ENCODE results near the gene SPCS1.
"Not testable (repeated sequence)": the region's sequence is repeated elsewhere in the genome, so short reads cannot be mapped to it uniquely, and the experiment has no call there.

Gene SPCS1

GRCh38 chr3:52705688-52706686, at the start of gene SPCS1, which contains the start of gene GLT8D1:
Gene SPCS1 (plus strand): TSS chr3:52706106. CDS start chr3:52706247, 141 bp downstream.
Gene GLT8D1 (minus strand): TSS chr3:52705791. CDS start chr3:52700460, 5,331 bp downstream.
- H3K9me3 ChIP-seq (ENCODE audit: control insufficient read depth, insufficient read depth, low read length), result no peaks in the 10 kb centered on the region

GRCh38 chr3:52660046-52660445, 45.9 kb upstream of the SPCS1 start:
- Histone ChIP-seq H3K27me3 (ENCODE audit: control insufficient read depth, insufficient read depth, low read length) (no peaks in the 10 kb centered on the region), H3K4me1 (ENCODE audit: control insufficient read depth, insufficient read depth, low read length) (no peaks in the 10 kb centered on the region), H3K9ac (ENCODE audit: low read depth, low read length) (no peak overlapping the region), H3K9me3 (ENCODE audit: control insufficient read depth, insufficient read depth, low read length) (no peaks in the 10 kb centered on the region), H3K4me3 (ENCODE audit: low read depth, low read length) (no peak overlapping the region), H3K36me3 (ENCODE audit: control insufficient read depth, insufficient read depth, low read length) (peaks cover 18% of the 10 kb centered on the region)

More at GRCh38 chr3:52705688-52706686, at the start of gene SPCS1, which contains the start of gene GLT8D1:
- Histone ChIP-seq H3K4me1 (ENCODE audit: control insufficient read depth, insufficient read depth, low read length) (no peaks in the 10 kb centered on the region), H3K36me3 (ENCODE audit: control insufficient read depth, insufficient read depth, low read length) (no peaks in the 10 kb centered on the region), H3K9ac (ENCODE audit: low read depth, low read length) (peak within 1 kb of the TSS; percentile 91), H3K27me3 (ENCODE audit: control insufficient read depth, insufficient read depth, low read length) (no peaks in the 10 kb centered on the region), H3K4me3 (ENCODE audit: low read depth, low read length) (peak within 1 kb of the TSS; percentile 98)

DNA sequence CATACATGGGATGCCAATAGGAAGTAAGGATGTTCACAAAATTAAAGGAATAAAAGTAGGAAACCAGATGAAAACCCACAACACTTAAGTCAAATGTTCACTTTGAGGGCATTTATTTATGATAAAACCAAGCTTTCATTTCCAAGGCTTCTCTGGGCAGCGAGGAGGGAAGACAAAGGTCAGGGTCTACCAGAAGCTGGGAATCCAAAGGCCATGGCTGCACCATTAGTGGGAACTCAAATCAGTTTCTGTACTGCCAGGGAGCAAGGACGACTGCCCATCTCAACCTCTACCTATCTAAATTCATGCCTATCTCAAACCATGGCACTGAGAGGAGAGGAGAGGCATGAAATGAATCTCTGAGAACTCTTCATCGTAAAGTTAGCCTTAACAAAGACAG, 42.8 kb upstream of the SPCS1 start:
- Histone ChIP-seq H3K9me3 (ENCODE audit: control insufficient read depth, insufficient read depth, low read length) (no peaks in the 10 kb centered on the region), H3K4me3 (ENCODE audit: low read depth, low read length) (no peak overlapping the region), H3K27me3 (ENCODE audit: control insufficient read depth, insufficient read depth, low read length) (no peaks in the 10 kb centered on the region), H3K4me1 (ENCODE audit: control insufficient read depth, insufficient read depth, low read length) (no peaks in the 10 kb centered on the region), H3K9ac (ENCODE audit: low read depth, low read length) (no peak overlapping the region), H3K36me3 (ENCODE audit: control insufficient read depth, insufficient read depth, low read length) (peaks cover 14% of the 10 kb centered on the region)

- Histone ChIP-seq H3K27me3 (ENCODE audit: control insufficient read depth, insufficient read depth, low read length) (no peaks in the 10 kb centered on the region), H3K9ac (ENCODE audit: low read depth, low read length) (no peak overlapping the region), H3K4me3 (ENCODE audit: low read depth, low read length) (no peak overlapping the region), H3K9me3 (ENCODE audit: control insufficient read depth, insufficient read depth, low read length) (no peaks in the 10 kb centered on the region), H3K36me3 (ENCODE audit: control insufficient read depth, insufficient read depth, low read length) (no peaks in the 10 kb centered on the region), H3K4me1 (ENCODE audit: control insufficient read depth, insufficient read depth, low read length) (no peaks in the 10 kb centered on the region)
These were observed 35.0 kb upstream of the SPCS1 start for GRCh38 chr3:52670621-52671521.

DNA sequence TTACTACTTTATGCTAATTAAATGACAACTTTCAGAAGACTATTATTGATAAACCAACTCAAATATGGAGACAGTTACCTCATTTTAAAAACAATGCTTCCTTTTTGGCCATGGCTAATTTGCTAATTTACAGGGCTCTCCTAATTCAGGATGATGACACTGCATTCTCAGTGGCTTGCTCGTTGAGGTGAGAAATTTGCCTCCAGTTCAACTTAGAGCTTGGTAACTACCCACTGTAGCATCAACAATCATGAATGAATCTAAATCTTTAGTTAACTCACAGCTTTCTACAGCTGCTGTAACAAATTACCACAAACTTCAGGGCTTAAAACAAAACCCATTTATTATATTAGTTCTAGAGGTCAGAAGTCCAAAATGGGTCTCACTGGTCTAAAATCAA, 34.2 kb upstream of the SPCS1 start:
- Histone ChIP-seq H3K27me3 (ENCODE audit: control insufficient read depth, insufficient read depth, low read length) (no peaks in the 10 kb centered on the region), H3K9me3 (ENCODE audit: control insufficient read depth, insufficient read depth, low read length) (no peaks in the 10 kb centered on the region), H3K36me3 (ENCODE audit: control insufficient read depth, insufficient read depth, low read length) (no peaks in the 10 kb centered on the region), H3K4me3 (ENCODE audit: low read depth, low read length) (no peak overlapping the region), H3K9ac (ENCODE audit: low read depth, low read length) (no peak overlapping the region), H3K4me1 (ENCODE audit: control insufficient read depth, insufficient read depth, low read length) (no peaks in the 10 kb centered on the region)

- H3K9me3 ChIP-seq (ENCODE audit: control insufficient read depth, insufficient read depth, low read length); H3K36me3 ChIP-seq (ENCODE audit: control insufficient read depth, insufficient read depth, low read length); H3K4me1 ChIP-seq (ENCODE audit: control insufficient read depth, insufficient read depth, low read length); H3K4me3 ChIP-seq (ENCODE audit: low read depth, low read length); H3K9ac ChIP-seq (ENCODE audit: low read depth, low read length); H3K27me3 ChIP-seq (ENCODE audit: control insufficient read depth, insufficient read depth, low read length): not testable (repeated sequence)
These were observed 29.7 kb upstream of the SPCS1 start for GRCh38 chr3:52676201-52676600.

GRCh38 chr3:52678265-52679198, 27.4 kb upstream of the SPCS1 start:
- H3K9ac ChIP-seq (ENCODE audit: low read depth, low read length), result no peak overlapping the region
- peaks cover 8% of the 10 kb centered on the region for H3K36me3 ChIP-seq (ENCODE audit: control insufficient read depth, insufficient read depth, low read length)

GRCh38 chr3:52679199-52679538, 26.7 kb upstream of the SPCS1 start:
- no peak overlapping the region for H3K9ac ChIP-seq (ENCODE audit: low read depth, low read length)
- peaks cover 8% of the 10 kb centered on the region for H3K36me3 ChIP-seq (ENCODE audit: control insufficient read depth, insufficient read depth, low read length)
- no peaks in the 10 kb centered on the region for H3K27me3 ChIP-seq (ENCODE audit: control insufficient read depth, insufficient read depth, low read length)
- H3K4me1 ChIP-seq (ENCODE audit: control insufficient read depth, insufficient read depth, low read length), result peaks cover 3% of the 10 kb centered on the region
- H3K9me3 ChIP-seq (ENCODE audit: control insufficient read depth, insufficient read depth, low read length), result no peaks in the 10 kb centered on the region
- H3K4me3 ChIP-seq (ENCODE audit: low read depth, low read length), result no peak overlapping the region

More at GRCh38 chr3:52678265-52679198, 27.4 kb upstream of the SPCS1 start:
- H3K9me3 ChIP-seq (ENCODE audit: control insufficient read depth, insufficient read depth, low read length), result no peaks in the 10 kb centered on the region
- no peak overlapping the region for H3K4me3 ChIP-seq (ENCODE audit: low read depth, low read length)
- H3K4me1 ChIP-seq (ENCODE audit: control insufficient read depth, insufficient read depth, low read length), result peaks cover 3% of the 10 kb centered on the region
- H3K27me3 ChIP-seq (ENCODE audit: control insufficient read depth, insufficient read depth, low read length), result no peaks in the 10 kb centered on the region

DNA sequence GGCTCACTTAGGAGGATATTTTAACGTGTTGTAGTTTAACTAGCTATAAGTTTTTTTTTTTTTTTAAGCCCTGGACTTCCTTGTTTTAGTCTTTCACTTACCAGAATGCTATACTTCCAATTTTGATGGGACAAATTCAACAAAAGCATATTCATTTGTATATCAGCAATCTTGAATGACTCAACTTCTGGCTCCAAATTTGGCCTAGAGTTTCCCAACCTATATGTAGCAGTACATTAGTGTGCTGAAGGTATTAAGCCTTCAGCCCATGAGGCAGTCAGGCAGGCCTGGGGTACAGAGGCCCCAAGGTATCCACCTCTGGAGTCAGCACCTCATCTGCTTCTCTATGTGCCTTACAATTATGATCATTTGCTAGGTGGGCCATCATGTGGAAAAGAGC, 26.1 kb upstream of the SPCS1 start:
- Histone ChIP-seq H3K4me3 (ENCODE audit: low read depth, low read length) (no peak overlapping the region), H3K36me3 (ENCODE audit: control insufficient read depth, insufficient read depth, low read length) (peaks cover 8% of the 10 kb centered on the region), H3K9me3 (ENCODE audit: control insufficient read depth, insufficient read depth, low read length) (no peaks in the 10 kb centered on the region), H3K27me3 (ENCODE audit: control insufficient read depth, insufficient read depth, low read length) (no peaks in the 10 kb centered on the region), H3K4me1 (ENCODE audit: control insufficient read depth, insufficient read depth, low read length) (peaks cover 9% of the 10 kb centered on the region), H3K9ac (ENCODE audit: low read depth, low read length) (no peak overlapping the region)

- Histone ChIP-seq H3K27me3 (ENCODE audit: control insufficient read depth, insufficient read depth, low read length) (no peaks in the 10 kb centered on the region), H3K4me1 (ENCODE audit: control insufficient read depth, insufficient read depth, low read length) (peaks cover 10% of the 10 kb centered on the region), H3K9me3 (ENCODE audit: control insufficient read depth, insufficient read depth, low read length) (no peaks in the 10 kb centered on the region), H3K4me3 (ENCODE audit: low read depth, low read length) (no peak overlapping the region), H3K36me3 (ENCODE audit: control insufficient read depth, insufficient read depth, low read length) (peaks cover 11% of the 10 kb centered on the region), H3K9ac (ENCODE audit: low read depth, low read length) (peak overlapping the region; percentile 1)
These were observed 24.3 kb upstream of the SPCS1 start for GRCh38 chr3:52681596-52681995.

- Histone ChIP-seq H3K4me1 (ENCODE audit: control insufficient read depth, insufficient read depth, low read length) (peaks cover 10% of the 10 kb centered on the region), H3K4me3 (ENCODE audit: low read depth, low read length) (no peak overlapping the region), H3K27me3 (ENCODE audit: control insufficient read depth, insufficient read depth, low read length) (no peaks in the 10 kb centered on the region), H3K9me3 (ENCODE audit: control insufficient read depth, insufficient read depth, low read length) (no peaks in the 10 kb centered on the region), H3K9ac (ENCODE audit: low read depth, low read length) (no peak overlapping the region), H3K36me3 (ENCODE audit: control insufficient read depth, insufficient read depth, low read length) (peaks cover 11% of the 10 kb centered on the region)
These were observed 23.9 kb upstream of the SPCS1 start for GRCh38 chr3:52682016-52682415.

Data from iPS-15b (cell line).